Fibroblast of mammary gland (primary cell): Measurements from ENCODE around the gene TMEM271.

ENCODE experiments used
- DNase-seq: peaks from one replicate; pipeline ENCODE4 v3.0.0-alpha.2; 2010; ENCODE audit warnings: low read depth
- H3K4me3 ChIP-seq: 2 replicates; pipeline ENCODE4 v1.5.1; 2011; ENCODE audit warnings: low read depth, mild to moderate bottlenecking, low read length, moderate library complexity; ENCODE audit not compliant: control insufficient read depth
- TF ChIP-seq, protein P1 (sequence below): conservative IDR thresholded peaks from 2 replicates; pipeline ENCODE4 v1.5.1; 2011; ENCODE audit warnings: low read depth, low read length, inconsistent platforms; ENCODE audit not compliant: control insufficient read depth, insufficient read depth

The TMEM271 gene

DNA sequence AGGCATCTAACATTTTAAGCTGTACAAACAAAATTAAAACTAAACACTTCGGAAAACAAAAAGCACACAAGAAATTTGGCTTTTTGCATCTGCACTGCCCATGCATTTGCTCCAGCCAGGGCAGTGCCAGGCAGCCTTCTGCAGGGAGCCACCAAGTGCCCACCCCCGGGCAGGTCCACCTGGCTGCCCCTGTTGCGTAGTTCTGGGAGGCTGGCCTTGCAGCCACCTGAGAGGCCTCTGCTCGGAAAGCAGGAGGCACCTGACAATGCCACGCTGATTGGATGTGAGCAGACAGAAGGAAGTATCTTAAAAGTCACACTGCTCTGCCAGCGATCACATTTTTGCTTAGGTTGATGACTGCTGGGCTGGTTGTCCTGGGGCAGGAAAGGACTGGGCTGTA, 3.5 kb downstream of the TMEM271 start:
- TF ChIP-seq, protein P1, sequence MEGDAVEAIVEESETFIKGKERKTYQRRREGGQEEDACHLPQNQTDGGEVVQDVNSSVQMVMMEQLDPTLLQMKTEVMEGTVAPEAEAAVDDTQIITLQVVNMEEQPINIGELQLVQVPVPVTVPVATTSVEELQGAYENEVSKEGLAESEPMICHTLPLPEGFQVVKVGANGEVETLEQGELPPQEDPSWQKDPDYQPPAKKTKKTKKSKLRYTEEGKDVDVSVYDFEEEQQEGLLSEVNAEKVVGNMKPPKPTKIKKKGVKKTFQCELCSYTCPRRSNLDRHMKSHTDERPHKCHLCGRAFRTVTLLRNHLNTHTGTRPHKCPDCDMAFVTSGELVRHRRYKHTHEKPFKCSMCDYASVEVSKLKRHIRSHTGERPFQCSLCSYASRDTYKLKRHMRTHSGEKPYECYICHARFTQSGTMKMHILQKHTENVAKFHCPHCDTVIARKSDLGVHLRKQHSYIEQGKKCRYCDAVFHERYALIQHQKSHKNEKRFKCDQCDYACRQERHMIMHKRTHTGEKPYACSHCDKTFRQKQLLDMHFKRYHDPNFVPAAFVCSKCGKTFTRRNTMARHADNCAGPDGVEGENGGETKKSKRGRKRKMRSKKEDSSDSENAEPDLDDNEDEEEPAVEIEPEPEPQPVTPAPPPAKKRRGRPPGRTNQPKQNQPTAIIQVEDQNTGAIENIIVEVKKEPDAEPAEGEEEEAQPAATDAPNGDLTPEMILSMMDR, result no peak
- no peak overlapping the region for H3K4me3 ChIP-seq
- no peak for DNase-seq

DNA sequence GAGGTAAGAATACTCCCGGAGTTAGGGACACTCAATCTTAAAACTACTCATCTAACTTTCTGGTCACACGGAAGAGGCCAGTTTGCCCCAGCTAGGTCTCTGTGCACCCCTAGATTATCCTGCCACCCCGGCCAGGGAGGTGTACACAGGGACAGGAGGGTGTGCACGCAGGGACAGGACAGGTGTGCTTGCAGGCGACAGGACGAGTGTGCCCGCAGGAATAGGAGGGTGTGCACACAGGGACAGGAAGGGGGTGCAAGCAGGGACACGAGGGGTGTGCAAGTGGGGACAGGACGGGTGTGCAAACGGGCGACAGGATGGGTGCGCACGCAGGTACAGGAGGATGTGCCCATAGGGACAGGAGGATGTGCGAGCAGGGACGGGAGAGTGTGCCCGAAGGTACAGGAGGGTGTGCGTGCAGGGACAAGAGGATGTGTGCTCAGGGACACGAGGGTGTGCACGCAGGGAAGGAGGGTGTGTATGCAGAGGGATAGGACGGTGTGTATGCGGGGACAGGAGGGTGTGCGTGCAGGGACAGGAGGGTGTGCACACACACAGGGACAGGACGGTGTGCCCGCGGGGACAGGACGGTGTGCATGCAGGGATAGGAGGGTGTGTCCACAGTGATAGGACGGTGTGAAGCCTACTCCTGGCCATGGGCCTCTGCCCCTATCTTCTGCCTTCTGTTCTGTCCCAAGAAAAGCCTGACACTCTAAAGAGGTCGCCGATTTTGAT, 4.1 kb downstream of the TMEM271 start:
- DNase-seq, result no peak
- TF ChIP-seq, protein P1, result no peak
- H3K4me3 ChIP-seq, result no peak overlapping the region

DNA sequence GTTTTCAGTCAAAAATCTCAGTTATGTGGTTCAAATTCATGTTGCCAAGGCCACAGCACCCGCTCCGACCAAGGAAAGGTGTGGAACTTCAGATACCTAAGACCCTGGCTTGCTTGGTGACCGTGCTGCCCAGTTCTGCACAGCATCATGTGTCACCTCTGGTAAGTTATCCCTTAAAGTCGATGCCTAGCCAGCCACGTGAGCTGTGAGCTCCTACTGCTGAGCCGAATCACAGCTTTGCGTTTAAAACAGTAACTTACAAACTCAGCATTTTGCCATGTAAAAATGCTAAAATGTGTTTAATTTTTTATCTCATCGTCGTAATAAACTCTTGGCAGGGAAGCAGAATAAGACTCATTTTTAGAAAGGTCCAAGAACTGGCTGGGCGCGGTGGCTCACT, 5.3 kb downstream of the TMEM271 start:
- no peak for DNase-seq
- TF ChIP-seq, protein P1, result no peak
- no peak overlapping the region for H3K4me3 ChIP-seq

DNA sequence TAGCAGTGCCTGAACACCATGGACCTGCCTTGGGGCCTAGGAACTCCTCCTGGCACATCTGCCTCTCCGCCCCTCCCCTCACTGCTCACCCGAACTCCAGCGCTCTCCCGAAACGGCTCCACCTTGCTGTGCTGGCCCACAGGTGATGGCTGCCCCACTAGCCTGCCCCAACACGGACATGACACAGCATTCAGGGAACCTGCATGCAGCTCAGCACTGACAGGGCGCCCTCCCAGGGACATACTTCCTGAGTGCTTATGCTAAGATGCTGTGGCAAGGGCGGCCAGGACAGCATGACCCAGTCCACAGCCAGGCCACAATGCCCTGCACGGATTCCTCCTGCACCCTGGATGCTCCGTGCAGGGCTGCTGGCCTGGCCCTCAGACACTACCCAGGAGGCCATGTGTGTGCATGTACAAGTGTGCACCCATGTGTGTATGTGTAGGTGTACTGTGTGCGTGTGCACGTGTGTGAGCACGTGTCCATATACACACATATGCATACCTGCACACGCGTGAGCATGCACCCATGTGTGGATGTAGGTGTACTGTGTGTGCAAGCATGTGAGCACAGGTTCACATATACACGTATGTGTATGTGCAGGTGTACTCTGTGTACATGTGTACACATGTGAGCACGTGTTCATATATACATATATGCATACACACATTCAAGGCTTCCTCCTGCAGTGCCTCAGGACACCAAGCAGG, 6.0 kb downstream of the TMEM271 start:
- DNase-seq, result no peak
- H3K4me3 ChIP-seq, result no peak overlapping the region
- TF ChIP-seq, protein P1, result no peak

DNA sequence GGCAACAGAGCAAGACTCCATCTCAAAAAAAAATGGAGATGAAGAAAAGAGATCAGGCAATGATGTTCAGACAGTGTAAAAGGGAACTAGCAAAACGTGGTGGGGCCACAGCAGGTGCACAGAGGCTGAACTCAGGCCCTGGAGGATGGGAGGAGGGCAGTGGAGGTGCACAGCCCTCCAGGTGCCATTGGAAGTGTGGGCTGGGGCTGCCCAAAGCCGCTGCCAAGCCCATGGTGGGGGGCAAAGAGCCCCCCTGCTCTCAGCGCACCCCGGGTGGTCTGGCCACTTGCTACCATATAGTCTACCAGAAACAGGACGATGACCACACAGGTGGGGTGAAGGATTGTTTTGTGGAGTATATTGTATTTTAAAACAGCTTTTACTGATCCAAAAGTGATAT, 7.1 kb downstream of the TMEM271 start:
- TF ChIP-seq, protein P1, result no peak
- no peak for DNase-seq

DNA sequence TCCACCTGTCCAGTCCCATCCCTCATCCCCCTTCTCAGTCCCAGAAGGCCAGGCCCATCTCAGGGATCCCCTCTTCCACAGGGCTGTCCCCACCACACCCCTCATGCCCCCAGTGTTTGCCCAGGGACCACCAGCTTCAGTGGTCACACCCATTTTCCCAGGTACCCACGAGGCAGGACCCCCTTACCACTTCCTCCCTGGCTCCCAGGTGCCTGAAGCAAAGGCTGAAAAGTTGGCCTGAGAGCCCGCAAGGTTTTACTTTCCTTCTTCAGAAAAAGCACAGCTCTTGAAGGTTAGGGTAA, 7.8 kb downstream of the TMEM271 start:
- TF ChIP-seq, protein P1, result no peak
- no peak for DNase-seq
- H3K4me3 ChIP-seq, result no peak overlapping the region

More for the DNA sequence above, 7.1 kb downstream of the TMEM271 start:
- H3K4me3 ChIP-seq, result no peak overlapping the region
